Measurements from ENCODE around the gene ORC5. TPM values are rescaled to one million over a fixed set of nuclear protein-coding genes. Genes with fewer than 3 reads are reported as not detected.
"Not testable (repeated sequence)": the region's sequence is repeated elsewhere in the genome, so short reads cannot be mapped to it uniquely, and the experiment has no call there.

ORC5 gene
- 15.5 TPM for polyA plus RNA-seq (ENCODE audit: insufficient read length)

- peak; percentile 91 for DNase-seq
Observed at GRCh38 chr7:104207731-104208420, at the start of gene ORC5. TSS of gene ORC5 (minus strand) at chr7:104208013. CDS start at chr7:104207904, 109 bp downstream.

- DNase-seq = no peak
Observed at GRCh38 chr7:104255616-104256015, 47.8 kb upstream of the ORC5 start.

- DNase-seq = no peak
Observed at GRCh38 chr7:104255194-104255593, 47.4 kb upstream of the ORC5 start.

- no peak for DNase-seq
Observed at GRCh38 chr7:104254696-104255095, 46.9 kb upstream of the ORC5 start.

- no peak for DNase-seq
Observed at GRCh38 chr7:104252409-104253134, 44.8 kb upstream of the ORC5 start.

DNA sequence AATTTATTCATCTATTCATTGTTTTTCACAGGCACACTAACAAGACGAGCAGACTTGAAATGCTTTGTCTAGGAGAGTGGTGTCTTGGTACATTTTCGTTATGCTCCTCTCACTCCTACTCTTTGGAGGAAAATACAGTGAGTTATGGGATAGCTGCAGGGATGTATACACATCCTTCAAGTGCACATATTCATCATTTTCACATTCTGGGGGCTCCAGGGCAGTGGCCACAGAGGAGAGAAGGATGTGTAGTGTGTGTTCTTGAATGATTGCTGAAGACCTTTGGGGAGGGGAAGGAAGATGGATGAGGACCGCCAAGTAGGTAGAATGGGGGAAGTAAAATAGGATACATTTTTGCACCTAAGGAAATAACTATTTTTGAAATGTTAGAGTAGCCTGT, 34.8 kb upstream of the ORC5 start:
- DNase-seq = no peak

DNA sequence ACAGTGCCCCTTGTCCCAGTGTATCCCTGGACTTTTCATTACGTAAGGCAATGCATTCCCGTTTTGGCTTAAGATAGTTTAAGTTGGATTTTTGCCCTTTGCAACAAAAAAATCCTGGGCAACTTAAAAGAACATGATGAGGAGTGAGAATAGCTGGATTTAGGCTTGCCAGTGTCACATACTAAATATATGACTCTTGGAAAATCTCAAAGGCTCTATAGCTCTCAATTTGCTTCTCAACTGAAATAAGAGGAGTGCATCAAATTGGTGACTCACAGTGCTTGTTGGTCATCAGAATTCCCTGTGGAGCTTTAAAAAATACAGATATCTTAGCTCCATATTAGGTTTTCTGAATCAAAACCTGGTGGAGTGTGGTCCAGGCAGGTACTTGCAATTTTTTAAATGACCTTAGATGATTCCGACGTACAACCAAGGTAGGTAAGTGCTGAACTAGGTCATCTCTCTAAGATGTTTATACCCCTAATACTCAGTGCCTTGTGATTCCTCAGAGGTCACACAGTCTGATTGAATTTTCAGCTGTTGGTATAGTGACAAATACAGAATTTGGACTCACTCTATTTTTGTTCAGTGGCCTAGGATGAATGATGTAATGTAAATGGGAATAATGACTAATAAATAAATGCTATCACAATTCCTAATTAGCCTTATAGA, 33.9 kb upstream of the ORC5 start:
- DNase-seq = peak; percentile 17

GRCh38 chr7:104241135-104241534, 33.3 kb upstream of the ORC5 start:
- DNase-seq = no peak

DNA sequence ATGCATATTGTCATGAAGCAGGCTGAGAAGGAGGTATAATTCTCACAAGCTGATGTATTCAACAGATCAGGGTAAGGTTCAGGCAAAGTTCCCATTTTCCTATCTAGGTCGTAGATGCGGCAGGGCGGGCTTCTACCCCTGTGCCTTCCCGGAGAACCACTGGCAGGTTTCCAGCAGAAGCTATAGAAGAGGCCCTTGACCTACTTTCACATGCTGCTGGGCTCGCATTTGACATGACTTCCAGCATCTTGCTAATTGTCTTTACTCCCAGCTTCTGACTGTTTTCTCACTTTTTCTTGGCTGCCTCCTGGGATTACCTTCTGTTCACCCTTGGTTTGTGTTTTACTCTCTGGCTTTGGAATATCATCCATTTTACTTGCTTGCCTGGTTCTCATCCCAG, 32.6 kb upstream of the ORC5 start:
- DNase-seq = no peak

DNA sequence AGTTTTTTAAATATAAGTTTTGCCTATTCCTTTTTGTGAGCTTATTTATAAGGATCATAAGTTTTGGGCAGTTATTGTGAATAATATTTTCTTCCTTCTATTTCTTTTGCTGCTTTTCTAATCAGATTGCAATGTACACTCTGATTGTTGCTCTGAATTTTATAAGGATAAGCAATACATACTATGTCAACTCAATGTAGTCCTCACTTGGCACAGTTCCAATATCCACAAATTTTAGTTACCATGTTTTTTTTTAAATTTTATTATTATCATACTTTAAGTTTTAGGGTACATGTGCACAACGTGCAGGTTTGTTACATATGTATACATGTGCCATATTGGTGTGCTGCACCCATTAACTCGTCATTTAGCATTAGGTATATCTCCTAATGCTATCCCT, 27.2 kb upstream of the ORC5 start:
- DNase-seq = not testable (repeated sequence)

DNA sequence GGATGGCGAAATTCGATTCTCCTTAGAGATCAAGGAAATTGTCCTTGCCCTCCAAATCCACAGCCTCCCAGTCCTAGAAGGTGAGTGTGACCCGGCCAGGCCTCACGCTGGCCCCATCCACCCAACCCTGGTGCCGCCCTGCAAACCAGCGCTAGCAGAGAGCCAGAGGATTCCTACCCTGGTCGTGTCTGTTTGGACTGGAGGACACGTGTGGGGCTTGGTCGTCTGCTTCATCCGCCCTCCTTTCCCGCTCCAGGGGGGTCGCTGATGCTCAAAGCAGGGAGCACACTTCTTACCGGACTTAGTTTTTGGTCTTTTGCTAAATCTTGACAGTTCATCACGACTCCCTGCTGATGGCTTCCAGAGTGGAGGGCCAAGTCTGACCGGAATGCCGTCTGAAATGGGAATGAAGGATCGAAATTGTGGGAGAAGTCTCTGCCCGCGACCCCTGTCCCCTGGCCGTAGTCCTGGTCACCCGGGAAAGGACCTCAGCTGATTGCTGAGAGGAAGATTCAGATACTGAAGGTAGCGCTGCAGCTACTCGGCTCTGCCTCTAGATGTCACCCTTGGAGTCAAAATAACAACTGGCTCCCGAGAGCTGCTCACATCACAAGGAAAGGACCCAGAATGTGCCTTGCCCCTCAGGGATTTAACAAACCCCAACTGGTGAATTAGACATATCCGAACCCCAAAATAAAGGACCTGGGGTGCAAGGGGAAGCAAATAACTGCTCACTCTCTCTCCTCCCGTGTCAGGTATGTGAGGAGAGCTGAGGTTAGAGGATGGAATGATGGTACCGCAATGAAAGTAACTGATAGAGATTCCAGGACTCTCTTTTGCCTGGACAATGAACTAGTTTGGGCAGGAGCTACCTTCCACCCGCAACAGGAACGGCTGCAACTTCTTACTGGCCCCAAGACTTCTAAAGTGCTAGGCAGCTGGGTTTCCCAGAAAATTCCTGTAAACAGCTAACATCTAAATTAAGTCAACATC, 23.5 kb upstream of the ORC5 start:
- peak; percentile 32 for DNase-seq

DNA sequence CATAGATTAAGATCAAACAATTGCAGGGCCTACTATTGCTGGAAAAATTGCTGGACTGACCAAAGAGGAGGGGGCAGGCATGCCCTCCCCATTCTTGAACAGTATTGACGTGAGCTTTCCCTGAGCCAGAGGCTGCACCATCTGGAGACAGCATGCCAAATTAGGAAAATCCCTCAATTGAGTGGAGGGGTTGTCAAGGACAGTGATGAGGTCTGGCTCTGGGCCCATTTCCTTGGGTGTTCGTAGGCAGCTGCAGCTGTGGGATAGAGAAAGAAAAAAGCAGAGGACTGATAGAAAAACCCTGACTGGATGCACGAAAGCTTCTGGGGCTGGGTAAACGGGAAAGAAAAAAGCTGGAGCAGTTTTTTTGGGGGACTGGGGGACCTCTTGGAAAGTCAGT, 22.8 kb upstream of the ORC5 start:
- DNase-seq = no peak

DNA sequence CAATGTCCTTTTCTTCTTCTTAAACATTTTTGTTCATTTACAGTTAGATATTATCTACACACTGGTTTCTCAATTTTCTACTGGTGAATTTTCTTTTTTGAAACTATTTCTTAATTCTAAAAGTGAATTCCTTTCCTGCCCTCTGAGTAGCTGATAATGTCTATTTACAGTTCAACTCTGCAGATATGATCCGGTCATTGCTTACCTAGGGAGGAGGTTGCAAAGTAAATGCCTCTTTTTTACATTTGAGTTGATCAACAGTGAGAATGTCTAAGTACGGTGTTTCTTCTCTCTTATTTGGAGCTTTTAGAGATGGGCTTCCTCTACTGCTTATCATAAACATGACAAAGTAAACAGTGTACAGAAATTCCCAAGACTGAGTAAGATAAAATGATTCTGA, 20.6 kb upstream of the ORC5 start:
- DNase-seq = no peak

DNA sequence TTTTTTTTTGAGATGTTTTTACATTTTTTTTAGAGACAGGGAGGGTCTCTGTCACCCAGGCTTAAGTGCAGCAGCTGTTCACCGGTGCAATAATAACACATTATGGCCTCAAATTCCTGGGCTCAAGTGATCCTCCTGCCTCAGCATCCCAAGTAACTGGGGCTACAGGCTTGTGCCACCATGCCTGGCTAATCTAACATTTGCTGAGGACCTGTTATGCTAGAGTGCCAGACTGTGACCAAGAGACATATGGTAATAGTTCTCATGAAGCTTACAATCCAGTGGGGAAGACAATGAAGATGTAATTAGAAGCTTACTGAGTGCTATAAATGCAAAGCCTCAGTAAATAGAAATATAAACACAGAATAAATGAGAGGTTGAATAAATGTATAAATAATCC, 17.6 kb upstream of the ORC5 start:
- DNase-seq = no peak

- no peak for DNase-seq
Observed at GRCh38 chr7:104217620-104218019, 9.8 kb upstream of the ORC5 start.

DNA sequence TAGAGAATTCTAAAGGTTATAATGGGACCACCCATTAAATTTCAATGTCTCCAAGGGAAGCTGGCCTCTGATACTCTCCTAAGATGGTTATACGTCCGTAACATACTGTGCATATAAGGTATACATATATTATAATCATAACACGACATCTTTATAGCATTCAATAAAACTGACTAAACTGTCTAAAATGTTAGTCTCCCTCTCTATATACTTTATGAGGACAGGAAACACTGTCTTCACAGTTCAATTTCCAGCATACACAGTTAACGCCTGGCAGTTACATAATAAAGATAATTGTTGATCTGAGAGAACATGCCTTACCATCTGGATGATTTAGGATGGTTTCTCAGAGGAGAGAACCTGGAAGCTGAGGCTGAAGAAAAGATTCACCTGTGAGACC, 1.2 kb upstream of the ORC5 start:
- DNase-seq = no peak

DNA sequence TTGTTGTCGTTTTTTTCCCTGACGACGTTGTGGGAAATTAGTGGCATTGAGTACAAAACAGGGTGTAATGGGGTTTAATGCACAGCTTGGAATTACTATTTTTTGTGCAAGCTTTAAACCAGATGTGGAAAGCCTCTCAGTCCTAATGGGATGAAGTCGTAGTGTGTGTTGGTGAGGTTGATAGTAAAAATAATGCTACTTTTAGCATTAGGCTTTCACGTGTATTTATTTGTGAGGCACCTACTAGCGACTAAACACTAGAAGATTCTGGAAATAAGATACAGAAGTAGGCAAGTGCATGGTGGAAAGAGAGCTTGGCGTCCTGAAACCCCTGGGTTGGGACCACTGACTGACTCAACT, 588 bp upstream of the ORC5 start:
- no peak for DNase-seq

DNA sequence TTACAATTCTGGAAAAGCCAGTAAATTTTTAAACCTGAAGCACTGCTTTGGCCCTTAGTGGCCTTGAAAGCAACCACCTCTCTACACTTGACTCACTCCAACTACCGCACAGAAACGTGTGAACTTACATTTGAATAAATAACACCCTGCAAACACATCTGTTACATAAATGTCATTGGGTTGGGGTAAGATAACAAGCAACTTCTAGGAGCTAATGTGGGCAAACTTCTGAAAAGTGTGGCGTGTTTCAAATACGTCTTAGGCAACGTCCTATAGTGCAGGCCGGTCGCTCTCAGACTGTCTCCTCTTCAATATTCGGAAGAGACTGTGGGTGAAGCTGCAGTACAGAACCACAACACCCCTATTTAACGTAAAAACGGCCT, 474 bp downstream of the ORC5 start:
- peak; percentile 8 for DNase-seq

- no peak for DNase-seq
Observed at GRCh38 chr7:104206841-104207240, 972 bp downstream of the ORC5 start.

DNA sequence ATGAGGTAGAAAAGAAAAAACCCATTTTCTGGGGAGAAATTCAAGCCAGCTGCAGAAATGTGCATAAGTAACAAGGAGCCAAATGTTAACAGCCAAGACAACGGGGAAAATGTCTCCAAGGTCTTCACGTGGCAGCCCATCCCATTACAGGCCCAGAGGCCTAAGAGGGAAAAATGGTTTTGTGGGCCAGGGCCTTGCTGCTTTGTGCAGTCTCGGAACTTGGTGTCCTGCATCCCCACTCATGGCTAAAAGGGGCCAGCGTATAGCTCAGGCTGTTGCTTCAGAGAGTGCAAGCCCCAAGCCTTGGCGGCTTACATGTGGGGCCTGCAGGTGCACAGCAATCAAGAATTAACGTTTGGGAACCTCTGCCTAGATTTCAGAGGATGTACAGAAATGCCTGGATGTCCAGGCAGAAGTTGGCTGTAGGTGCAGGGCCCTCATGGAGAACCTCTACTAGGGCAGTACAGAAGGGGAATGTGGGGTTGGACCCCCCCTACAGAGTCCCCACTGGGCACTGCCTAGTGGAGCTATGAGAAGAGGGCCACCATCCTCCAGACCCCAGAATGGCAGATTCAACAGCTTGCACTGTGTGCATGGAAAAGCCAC, 9.0 kb downstream of the ORC5 start:
- no peak for DNase-seq

GRCh38 chr7:104196161-104196560, 11.7 kb downstream of the ORC5 start:
- DNase-seq = no peak

- no peak for DNase-seq
Observed at GRCh38 chr7:104192434-104192833, 15.4 kb downstream of the ORC5 start.

Measured in hindlimb muscle (tissue), 1 donor.